ENCODE measurements around the gene MT1HL1.

Gene MT1HL1

DNA sequence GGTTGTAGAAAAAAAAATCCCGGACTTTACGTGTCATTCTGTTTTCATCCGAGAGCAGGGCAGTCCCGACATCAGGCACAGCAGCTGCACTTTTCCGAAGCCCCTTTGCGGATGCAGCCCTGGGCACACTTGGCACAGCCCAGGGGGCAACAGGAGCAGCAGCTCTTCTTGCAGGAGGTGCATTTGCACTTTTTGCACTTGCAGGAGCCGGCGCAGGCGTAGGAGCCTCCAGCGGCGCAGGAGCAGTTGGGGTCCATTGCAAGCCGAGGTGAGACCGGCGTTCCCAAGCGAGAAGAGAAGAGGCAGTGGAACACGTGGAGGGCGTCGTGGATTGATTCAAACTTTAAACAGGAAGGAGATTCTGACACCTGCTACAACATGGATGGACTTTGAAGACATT, at the start of gene MT1HL1:
Gene MT1HL1, minus strand, starts transcription at position 326 of the 400 bp plus-strand sequence. Its CDS starts 69 bp downstream, at position 257.
- no peak for DNase-seq (ENCODE audit: low spot score)

- no peak for DNase-seq (ENCODE audit: low spot score)
Observed at GRCh38 chr1:237050915-237051314, 46.7 kb upstream of the MT1HL1 start.

DNA sequence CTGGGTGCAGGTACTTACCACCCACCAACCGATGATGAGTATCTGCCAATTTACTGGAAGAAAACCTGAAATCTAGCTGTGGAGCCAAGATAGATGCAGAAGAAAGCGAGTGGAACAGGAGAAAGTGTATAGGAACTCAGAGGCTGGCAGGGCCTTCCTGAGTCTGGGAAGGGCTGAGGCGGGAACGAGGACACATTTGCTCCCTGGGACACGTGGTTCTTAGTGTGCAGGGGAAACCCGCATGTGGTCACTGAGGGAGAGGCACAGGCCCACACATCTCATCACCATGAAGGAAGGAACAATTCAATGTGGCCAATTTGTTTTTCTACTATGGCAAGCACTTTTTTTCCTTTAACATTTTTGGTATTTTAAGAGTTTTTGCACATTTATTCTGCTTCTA, 45.9 kb upstream of the MT1HL1 start:
- no peak for DNase-seq (ENCODE audit: low spot score)

DNA sequence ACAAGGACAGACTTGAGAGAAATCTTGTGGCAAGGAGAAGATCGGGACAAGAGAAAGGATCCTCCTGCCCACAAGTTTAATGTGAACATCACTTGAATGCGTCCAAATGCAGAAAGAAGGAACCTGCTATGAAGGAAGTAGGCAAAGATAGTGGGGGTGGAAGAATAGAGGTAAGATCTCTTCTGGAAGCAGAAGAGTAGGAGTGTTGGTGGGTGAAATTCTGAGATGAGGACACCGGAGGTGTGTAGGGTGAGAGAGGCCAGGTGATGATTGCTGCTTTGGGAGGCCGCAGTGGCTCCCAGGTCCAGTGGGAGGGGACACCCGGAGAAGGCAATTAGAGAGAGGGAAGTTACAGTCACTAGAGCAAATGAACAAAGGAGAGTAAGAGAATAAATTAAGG, 44.6 kb upstream of the MT1HL1 start:
- DNase-seq (ENCODE audit: low spot score): no peak

DNA sequence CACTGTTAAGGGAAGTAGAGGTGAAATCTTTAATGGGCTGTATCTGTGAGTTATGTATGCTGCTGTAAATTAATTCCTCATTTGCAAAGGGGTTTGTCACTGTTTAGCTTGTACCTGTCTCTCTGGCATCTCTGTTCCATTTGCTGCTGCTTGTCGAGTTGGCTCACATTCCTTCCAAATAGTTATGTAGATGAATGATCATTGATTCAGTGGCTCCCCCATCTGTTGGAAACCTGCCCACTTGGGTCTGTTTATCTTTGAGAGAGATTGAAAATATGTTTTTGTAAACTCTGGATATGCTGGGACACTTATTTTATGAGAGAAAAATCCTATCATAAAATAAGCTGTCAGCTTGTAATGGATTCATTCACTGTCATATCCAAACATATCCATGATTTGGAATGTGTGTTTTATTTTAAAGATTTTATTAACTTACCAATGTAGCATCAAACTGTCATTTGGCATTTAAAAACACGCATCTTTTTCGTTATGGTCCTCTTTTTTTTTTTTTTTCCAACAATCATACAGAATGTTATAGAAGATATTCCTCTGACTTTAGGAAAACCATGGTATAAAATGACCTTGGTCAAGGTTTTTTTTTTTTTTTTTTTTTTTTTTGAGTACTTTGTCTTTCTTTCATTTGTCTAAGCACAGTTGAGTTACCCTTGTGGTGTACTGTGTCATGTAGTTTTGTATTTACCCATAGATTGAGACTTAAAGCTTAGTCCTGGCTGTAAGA, 41.2 kb upstream of the MT1HL1 start:
- DNase-seq (ENCODE audit: low spot score): no peak

- no peak for DNase-seq (ENCODE audit: low spot score)
Observed at GRCh38 chr1:237043846-237044636, 39.8 kb upstream of the MT1HL1 start.

DNA sequence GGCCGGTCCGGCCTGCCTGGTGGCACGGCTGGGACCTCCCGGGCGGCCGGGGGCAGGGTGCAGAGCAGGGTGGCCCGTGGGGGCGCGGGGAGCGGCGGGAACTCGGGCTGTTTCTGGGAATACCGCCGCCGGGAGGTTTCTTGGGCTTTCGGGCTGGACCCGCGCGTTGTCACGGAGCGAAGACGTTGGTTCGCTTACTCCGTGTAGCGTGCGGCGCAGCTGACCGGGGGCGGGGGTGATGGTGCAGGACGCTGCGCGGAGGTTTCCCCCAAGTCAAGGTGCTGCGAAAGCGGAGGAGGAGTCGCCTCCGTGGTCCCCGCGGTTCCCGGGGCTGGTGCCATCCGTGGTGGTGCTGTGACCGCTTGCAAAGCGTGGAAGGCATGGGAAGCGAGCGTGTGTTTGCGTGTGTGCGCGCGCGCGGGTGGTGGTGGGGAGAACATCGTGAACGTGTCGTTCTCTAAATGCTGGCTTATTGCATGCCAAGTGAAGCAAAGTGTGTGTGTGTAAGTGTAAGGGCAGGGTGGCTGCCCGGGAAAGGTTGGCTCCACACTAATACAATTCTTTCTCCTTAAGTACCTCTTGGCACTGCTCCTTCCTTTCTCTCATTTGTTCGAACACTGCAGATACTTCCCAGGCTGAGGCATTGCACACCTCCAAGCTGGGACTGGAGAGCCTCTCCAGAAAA, 38.8 kb upstream of the MT1HL1 start:
- no peak for DNase-seq (ENCODE audit: low spot score)

GRCh38 chr1:237042526-237042891, 38.3 kb upstream of the MT1HL1 start:
- no peak for DNase-seq (ENCODE audit: low spot score)

GRCh38 chr1:237041795-237042525, 37.7 kb upstream of the MT1HL1 start, which contains the start of gene RYR2:
Gene RYR2, plus strand, starts transcription at chr1:237042184. Its CDS starts 338 bp downstream, at chr1:237042522.
- no peak for DNase-seq (ENCODE audit: low spot score)

- no peak for DNase-seq (ENCODE audit: low spot score)
Observed at GRCh38 chr1:237041461-237041794, 37.2 kb upstream of the MT1HL1 start.

- no peak for DNase-seq (ENCODE audit: low spot score)
Observed at GRCh38 chr1:237040823-237041222, 36.6 kb upstream of the MT1HL1 start.

GRCh38 chr1:237038211-237038610, 34.0 kb upstream of the MT1HL1 start:
- no peak for DNase-seq (ENCODE audit: low spot score)

DNA sequence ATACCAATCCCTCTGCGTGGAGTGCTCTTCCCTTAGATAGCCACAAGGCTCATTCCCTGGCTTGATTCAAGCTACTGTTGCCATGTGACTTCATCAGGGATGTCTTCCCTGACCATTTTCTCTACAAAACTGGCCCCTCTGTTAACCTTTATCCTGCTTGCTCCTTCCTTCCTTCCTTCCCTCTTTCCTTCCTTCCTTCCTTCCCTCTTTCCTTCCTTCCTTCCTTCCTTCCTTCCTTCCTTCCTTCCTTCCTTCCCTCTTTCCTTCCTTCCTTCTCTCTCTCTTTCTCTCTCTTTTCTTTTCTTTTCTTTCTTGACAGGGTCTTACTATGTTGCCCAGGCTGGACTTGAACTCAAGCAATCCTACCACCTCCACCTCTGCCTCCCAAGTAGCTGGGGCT, 31.5 kb upstream of the MT1HL1 start:
- DNase-seq (ENCODE audit: low spot score): no peak

DNA sequence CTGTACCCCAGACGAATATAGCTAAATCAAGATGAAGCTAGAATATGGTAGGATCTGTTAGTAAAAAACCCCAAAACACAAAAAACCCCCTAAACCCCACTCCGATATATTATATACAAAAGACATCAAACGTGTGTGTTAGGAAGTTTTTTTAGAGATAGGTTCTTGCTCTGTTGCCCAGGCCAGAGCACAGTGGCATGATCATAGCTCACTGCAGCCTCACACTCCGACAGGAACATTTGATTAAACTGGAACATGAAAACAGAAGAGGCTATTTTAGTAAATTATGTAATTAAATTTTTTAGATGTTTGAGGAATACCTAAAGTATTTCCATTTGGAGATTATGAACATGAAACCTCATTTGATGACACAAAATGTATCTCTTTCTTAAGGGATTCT, 29.6 kb upstream of the MT1HL1 start:
- DNase-seq (ENCODE audit: low spot score): no peak

DNA sequence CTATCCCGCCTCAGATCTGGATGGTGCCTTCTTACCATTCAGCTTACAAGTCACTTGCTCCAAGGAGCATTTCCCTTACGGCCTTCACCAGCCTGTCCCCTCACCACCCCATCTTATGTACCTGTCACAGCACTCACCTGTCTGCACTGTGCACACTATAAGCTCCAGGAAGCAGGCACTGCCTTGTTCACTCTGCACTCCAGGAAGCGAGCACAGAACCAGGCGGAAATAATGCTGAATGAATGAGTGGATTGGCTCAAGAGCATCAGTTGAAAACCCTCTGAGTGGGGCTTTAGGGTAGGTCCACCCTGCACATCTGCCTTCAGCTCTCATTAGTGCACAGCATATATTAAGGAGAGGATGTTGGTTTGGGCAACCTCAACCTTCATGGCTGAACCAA, 28.8 kb upstream of the MT1HL1 start:
- DNase-seq (ENCODE audit: low spot score): no peak

GRCh38 chr1:237032029-237032428, 27.8 kb upstream of the MT1HL1 start:
- no peak for DNase-seq (ENCODE audit: low spot score)

GRCh38 chr1:237031480-237031879, 27.2 kb upstream of the MT1HL1 start:
- no peak for DNase-seq (ENCODE audit: low spot score)

DNA sequence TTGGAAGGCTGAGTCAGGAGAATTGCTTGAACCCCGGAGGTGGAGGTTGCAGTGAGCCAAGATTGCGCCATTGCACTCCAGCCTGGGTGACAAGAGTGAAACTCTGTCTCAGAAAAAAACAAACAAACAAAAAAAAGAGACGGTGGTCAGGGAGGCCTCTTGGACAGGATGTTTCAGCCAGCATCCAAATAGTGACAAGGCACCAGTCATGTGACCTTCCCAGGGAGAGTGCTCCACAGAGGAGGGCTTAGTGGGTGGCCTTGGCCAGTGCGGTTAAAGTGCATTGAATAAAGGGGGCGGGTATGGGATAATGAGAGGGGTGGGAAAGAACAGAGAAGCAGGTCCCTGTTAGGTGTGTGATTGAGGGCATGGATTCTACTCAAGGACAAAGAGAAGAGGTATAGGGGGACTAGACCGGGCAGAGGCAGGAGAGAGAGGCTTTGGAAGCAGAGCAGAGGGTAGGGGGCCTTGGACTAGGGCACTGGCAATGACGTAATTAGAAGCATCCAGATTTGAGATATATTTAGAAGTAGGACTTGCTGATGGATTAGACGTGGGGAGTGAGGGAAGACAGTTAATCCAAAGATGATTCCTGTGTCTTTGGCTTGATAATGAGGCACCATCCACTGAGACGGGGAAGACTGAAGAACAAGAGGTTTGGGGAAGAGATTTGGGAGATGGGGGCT, 25.8 kb upstream of the MT1HL1 start:
- DNase-seq (ENCODE audit: low spot score): no peak

GRCh38 chr1:237029240-237029639, 25.0 kb upstream of the MT1HL1 start:
- DNase-seq (ENCODE audit: low spot score): no peak

DNA sequence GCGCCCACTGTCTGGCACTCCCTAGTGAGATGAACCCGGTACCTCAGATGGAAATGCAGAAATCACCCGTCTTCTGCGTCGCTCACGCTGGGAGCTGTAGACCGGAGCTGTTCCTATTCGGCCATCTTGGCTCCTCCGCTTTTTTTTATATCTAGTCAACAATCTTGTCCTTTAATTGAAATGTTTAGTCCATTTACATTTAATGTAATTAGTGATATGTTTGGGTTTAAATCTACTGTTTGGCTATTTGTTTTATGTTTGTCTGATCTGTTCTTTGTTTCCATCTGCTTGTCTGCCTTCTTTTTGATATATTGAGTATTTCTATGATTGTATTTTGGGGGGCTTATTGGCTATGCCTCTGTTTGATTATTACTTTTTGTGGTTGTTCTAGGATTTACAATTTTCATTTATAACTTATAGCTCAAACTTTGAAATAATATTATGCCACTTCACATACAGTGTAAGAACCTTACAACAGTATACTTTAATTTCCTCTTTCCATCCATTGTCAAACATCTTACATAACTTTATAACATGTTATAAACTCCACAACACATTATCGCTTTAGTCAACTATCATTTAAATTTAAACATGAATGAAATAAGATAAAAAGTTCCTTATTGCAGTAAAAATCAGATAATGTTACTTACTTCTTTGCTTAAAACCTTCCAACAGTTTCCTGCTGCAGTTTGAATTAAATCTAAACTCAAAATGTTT, 21.3 kb upstream of the MT1HL1 start:
- DNase-seq (ENCODE audit: low spot score): no peak

GRCh38 chr1:237018896-237019295, 14.7 kb upstream of the MT1HL1 start:
- DNase-seq (ENCODE audit: low spot score): no peak
